ENCODE data around the gene PPP2R1B. TPM values are rescaled to one million over a fixed set of nuclear protein-coding genes. Genes with fewer than 3 reads are reported as not detected.

The PPP2R1B gene
- total RNA-seq, 6 experiments from 2014 or later, result 41.6 to 50.9 (median 44.3) TPM

DNA sequence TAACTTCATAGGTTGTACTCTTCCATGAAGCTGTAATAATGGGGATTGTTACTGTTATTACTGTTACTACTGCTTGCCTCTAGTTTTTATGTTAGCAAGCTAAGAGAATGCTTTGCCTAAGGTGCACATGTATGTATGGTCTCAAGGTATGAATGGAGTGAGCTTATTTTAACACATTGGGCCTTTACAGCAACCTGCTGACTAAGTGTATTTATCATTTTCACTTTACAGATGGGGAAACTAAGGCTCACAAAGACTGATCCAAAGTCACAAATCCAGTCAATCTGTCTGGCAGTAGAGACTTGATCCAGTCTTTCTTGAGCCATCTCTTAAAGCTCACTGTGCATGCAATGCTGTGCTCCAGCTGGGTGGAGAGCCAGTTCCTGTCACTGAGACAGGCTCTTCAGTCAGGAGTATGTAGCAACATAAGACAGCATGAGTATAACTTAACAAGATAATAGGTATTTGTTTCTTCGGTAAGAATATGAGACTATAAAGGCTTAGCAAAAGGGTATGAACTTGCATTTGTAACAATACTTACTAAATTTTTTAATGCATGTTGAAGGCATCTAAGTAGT lies 66.5 kb downstream of the PPP2R1B start:
- TF ChIP-seq, protein P1, sequence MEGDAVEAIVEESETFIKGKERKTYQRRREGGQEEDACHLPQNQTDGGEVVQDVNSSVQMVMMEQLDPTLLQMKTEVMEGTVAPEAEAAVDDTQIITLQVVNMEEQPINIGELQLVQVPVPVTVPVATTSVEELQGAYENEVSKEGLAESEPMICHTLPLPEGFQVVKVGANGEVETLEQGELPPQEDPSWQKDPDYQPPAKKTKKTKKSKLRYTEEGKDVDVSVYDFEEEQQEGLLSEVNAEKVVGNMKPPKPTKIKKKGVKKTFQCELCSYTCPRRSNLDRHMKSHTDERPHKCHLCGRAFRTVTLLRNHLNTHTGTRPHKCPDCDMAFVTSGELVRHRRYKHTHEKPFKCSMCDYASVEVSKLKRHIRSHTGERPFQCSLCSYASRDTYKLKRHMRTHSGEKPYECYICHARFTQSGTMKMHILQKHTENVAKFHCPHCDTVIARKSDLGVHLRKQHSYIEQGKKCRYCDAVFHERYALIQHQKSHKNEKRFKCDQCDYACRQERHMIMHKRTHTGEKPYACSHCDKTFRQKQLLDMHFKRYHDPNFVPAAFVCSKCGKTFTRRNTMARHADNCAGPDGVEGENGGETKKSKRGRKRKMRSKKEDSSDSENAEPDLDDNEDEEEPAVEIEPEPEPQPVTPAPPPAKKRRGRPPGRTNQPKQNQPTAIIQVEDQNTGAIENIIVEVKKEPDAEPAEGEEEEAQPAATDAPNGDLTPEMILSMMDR (IDR thresholded peaks at IDR 0.05), result no peak
- H3K27ac Mint-ChIP-seq, result no peak overlapping the region
- H3K27me3 Mint-ChIP-seq (ENCODE audit: insufficient read depth), result peaks cover 2% of the 10 kb centered on the region
- H3K9me3 Mint-ChIP-seq, result no peaks in the 10 kb centered on the region
- peaks cover 4% of the 10 kb centered on the region for H3K36me3 Mint-ChIP-seq (ENCODE audit: low read depth)
- H3K4me3 Mint-ChIP-seq, result no peak overlapping the region
- H3K4me1 Mint-ChIP-seq (ENCODE audit: low read depth), result peaks cover 36% of the 10 kb centered on the region
- DNase-seq, result no peak

GRCh38 chr11:111698852-111699559 lies 67.2 kb downstream of the PPP2R1B start:
- peaks cover 1% of the 10 kb centered on the region; the same call in 1 of the 2 replicates for H3K36me3 Mint-ChIP-seq (ENCODE audit: low read depth)
- no peak for DNase-seq
- H3K4me1 Mint-ChIP-seq (ENCODE audit: low read depth), result peaks cover 42% of the 10 kb centered on the region
- H3K27ac Mint-ChIP-seq, result no peak overlapping the region; the same call in 1 of the 2 replicates
- peaks cover 2% of the 10 kb centered on the region for H3K27me3 Mint-ChIP-seq (ENCODE audit: insufficient read depth)
- H3K4me3 Mint-ChIP-seq, result no peak overlapping the region
- TF ChIP-seq, protein P1 (IDR thresholded peaks at IDR 0.05), result no peak
- no peaks in the 10 kb centered on the region for H3K9me3 Mint-ChIP-seq

DNA sequence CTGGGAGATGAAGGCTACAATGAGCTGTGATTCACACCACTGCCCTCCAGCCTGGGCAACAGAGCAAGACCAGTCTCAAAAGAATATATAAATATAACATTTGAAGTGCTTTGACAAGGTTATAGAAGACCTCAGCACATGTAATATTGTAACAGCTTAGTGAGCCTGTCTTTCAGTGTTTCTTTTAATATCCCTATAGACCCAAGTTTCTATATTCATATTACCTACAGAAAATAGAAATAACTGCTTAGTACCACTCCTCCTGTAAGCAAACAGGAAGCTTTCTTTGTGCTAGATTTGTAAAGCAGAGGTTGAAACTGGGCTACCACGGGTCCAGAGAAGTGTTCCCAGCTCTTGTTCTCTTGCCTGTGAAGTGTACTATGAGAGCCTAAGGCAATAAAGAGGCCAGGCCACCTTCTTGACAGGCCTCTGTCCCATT lies 68.2 kb downstream of the PPP2R1B start:
- Mint-ChIP-seq H3K36me3 (ENCODE audit: low read depth) (no peaks in the 10 kb centered on the region), H3K4me1 (ENCODE audit: low read depth) (peaks cover 45% of the 10 kb centered on the region), H3K27me3 (ENCODE audit: insufficient read depth) (no peaks in the 10 kb centered on the region; the same call in 1 of the 2 replicates), H3K4me3 (no peak overlapping the region), H3K27ac (no peak overlapping the region), H3K9me3 (no peaks in the 10 kb centered on the region)
- no peak for DNase-seq
- TF ChIP-seq, protein P1 (IDR thresholded peaks at IDR 0.05), result no peak

- DNase-seq, result peak; percentile 55
These were observed 69.6 kb downstream of the PPP2R1B start for GRCh38 chr11:111696556-111696955.

GRCh38 chr11:111694851-111695250 lies 71.3 kb downstream of the PPP2R1B start:
- no peak for DNase-seq
- no peaks in the 10 kb centered on the region for H3K9me3 Mint-ChIP-seq
- no peak overlapping the region for H3K4me3 Mint-ChIP-seq
- H3K4me1 Mint-ChIP-seq (ENCODE audit: low read depth), result peaks cover 45% of the 10 kb centered on the region
- peaks cover 4% of the 10 kb centered on the region; the same call in 1 of the 2 replicates for H3K36me3 Mint-ChIP-seq (ENCODE audit: low read depth)
- TF ChIP-seq, protein P1 (IDR thresholded peaks at IDR 0.05), result no peak
- no peaks in the 10 kb centered on the region; the same call in 1 of the 2 replicates for H3K27me3 Mint-ChIP-seq (ENCODE audit: insufficient read depth)
- no peak overlapping the region for H3K27ac Mint-ChIP-seq

More at GRCh38 chr11:111696556-111696955, 69.6 kb downstream of the PPP2R1B start:
- H3K36me3 Mint-ChIP-seq (ENCODE audit: low read depth), result no peaks in the 10 kb centered on the region
- H3K4me3 Mint-ChIP-seq, result no peak overlapping the region
- H3K27me3 Mint-ChIP-seq (ENCODE audit: insufficient read depth), result no peaks in the 10 kb centered on the region; the same call in 1 of the 2 replicates
- H3K9me3 Mint-ChIP-seq, result no peaks in the 10 kb centered on the region
- peak overlapping the region; percentile 51 for H3K27ac Mint-ChIP-seq
- H3K4me1 Mint-ChIP-seq (ENCODE audit: low read depth), result peaks cover 45% of the 10 kb centered on the region
- TF ChIP-seq, protein P1 (IDR thresholded peaks at IDR 0.05), result no peak

All from HFFc6 (cell line).